ENCODE measurements around the gene CEP41.
A peak's percentile ranks its signal among the peaks of the same experiment; 100 is the strongest.

The CEP41 gene

GRCh38 chr7:130366564-130366963 lies 74.3 kb downstream of the CEP41 start:
- DNase-seq: no peak

DNA sequence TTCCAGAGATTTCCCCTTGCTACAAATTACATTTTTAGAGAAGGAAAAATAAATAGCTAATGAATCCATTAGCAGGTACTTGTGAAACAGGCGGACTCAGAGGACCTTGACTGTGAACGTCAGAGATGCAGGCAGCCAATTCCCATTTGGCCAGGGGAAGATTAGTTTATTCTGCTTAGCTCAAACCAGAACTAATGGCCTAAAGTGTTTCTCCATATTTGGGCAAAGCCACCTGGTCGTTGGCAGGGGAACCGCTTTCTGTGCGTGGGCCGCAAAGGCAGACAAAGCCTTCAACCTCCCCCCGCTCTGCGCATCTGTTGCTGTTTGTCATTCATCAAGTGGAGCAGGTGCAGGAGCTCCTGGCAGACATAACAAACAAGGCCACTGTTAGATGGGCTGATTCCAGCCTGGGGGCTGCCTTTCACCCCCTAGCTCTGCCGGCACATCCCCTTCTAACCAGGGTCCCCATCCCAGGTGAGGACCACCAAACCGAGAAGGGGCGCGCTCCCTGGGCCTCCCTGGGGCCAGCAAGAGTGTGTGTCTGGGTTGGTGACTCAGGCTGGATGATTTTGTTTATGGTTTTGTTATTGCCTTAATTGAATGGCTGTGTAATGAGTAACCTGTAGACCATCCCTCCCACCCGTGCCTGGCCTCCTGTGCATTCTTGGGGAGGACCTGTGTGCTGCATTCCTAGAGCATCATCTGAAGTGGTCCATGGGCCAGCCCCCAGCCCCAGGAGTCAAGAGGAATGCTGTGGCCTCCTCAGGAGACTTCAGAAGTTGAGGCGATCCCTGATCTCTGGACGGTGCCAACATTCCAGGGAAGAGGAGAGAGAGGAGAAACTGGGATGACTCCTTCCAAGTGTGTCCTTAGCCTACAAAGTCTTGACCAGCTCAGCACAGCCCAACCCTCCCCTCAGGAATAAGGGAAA lies 75.0 kb downstream of the CEP41 start:
- no peak for DNase-seq

GRCh38 chr7:130365088-130365487 lies 75.7 kb downstream of the CEP41 start:
- DNase-seq: no peak

GRCh38 chr7:130364451-130364850 lies 76.4 kb downstream of the CEP41 start:
- no peak for DNase-seq

DNA sequence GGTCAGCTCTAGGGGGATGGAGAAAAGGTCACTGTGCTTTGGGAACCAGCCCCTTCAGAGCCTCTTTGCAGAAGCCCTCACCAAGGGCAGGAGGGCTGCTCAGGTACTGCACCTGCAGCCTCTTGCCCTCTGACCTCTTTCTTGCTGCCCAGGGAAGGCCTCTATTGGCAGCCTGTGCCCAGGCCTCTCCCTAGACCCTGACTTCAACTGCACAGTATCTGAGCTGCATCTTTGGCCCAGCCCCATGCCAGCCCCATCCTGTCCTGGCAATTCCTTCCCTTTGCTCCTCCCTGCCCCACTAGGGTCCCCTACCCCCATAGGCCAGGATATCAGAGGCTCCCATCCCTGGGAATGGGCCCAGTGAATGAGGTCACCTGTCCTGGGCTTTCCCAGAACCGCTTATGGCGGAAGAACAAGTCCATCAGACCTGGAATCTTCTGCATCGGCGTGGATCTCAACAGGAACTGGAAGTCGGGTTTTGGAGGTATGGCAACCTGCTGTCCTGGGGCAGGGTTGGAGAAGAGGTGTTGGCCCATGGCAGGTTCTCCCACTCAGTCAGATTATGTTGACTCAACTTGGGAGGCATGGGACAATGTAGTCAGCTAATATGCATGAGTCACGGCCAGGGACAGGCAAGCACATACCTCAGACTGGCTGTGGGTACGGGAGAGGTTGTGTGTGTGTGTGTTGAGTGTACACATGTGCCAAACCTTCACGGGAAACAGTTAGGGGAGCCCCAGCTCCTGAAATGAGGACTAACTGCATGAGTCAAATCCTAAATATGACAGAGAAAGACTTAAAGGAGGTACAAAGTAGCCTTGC lies 77.6 kb downstream of the CEP41 start:
- DNase-seq: peak; percentile 71

DNA sequence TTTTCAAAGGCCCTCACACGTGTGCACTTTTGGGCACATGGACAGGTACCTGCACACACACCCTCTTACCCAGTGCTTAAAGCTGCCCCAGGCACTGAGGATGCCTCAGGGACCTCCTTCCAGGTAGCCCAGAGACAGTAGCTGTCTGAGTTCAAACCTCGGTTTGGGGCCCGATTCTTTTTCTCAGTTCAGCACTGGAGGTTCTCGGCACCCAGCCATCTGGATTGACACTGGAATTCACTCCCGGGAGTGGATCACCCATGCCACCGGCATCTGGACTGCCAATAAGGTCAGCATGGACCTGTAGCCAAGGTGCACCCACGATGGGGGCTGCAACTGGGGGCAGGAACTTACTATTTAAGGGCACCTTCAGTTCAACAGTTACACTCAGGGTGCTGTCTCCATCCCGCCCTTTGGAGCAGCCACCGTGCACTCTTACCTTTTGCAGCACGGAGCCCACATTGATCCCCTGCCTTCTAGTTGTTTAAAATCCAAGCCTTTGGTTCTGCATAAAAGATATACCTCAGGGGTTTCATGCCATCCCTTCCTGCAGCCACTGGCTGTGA lies 78.5 kb downstream of the CEP41 start:
- no peak for DNase-seq

DNA sequence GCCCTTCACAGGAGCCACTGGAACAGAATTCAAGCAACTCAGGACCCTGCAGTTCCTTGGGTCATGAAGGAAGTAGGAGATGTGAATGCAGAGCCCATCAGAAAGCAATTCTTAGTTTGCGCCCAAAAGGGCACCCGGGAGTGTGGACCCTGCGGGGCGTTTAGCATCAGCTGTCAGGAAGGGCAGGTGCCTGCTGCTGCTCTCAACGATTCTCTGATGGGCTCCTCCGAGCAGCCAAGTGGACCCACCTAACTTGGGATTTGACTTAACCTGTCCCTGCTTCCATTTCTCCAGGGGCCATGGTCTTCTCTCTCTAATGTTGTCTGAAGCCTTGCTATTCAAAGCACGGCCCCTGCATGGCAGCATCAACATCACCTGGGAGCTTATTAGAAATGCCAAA lies 79.1 kb downstream of the CEP41 start:
- DNase-seq: no peak

DNA sequence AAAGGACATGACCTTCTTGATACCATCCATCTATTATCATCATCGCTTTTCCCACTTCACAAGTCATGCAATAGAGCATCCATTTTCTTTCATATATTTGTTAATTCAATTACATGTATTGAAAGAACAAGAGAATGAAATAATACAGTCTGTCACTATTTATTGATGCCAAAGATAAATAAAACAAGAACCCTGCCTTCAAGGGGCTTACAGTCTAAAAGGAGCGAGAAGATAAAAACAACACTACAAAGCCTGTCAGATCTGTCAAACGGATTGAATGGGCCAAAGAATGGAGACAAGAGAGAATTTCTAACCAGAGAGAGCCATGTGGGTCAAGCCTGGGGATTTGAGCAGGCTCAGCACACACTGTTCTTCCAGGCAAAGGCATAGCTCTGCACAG lies 80.3 kb downstream of the CEP41 start:
- DNase-seq: no peak

GRCh38 chr7:130359276-130359857 lies 81.4 kb downstream of the CEP41 start:
- no peak for DNase-seq

- DNase-seq: no peak
Measured at GRCh38 chr7:130358471-130358870, 82.3 kb downstream of the CEP41 start.

DNA sequence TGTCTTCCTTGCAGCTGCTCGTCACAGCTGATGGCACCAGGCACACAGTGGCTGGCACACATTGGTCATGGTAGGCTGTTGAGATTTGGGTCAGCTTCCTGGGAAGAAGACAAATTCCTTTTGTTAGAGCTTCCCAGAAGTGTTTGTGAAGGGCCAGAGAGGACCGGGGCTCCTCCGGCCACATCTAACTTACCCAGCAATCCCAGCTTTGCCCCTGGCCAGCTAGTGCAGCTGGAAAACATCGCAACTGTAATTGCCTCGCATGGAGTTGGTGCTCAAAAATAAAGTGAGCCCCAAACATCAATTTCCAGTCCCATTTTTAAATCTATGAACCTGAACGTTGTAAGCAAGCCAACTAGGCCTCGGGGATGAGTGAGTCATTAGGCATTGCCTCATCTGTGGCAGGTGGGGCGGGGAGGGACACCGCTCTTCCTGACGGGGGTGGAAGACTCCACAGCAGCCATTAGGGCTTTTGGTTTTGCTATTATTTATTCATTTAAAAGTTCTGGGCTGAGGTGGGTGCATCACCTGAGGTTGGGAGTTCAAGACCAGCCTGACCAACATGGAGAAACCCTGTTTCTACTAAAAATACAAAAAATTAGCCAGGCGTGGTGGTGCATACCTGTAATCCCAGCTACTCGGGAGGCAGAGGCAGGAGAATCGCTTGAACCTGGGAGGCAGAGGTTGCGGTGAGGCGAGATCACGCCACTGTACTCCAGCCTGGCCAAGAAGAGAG lies 83.8 kb downstream of the CEP41 start:
- peak; percentile 10 for DNase-seq

GRCh38 chr7:130356121-130356875 lies 84.5 kb downstream of the CEP41 start:
- no peak for DNase-seq

DNA sequence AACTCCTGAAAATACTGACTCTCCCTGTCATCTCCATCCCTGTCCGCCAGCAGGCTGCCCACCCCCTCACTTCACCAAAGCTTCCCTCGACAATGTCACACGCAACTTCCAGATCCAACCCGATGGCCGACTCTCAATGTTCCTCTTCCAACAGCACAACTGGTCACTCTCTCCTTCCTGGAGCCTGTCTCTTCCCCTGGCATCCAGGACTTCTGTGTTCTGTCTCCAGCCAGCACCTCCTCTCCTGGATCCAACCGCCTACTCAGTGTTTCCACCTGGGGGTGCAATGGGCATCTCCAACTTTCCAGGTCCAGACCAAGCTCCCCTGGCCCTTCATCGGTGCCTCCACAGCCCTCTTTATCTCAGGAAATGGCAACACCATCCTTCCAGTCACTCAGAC lies 87.6 kb downstream of the CEP41 start:
- no peak for DNase-seq

DNA sequence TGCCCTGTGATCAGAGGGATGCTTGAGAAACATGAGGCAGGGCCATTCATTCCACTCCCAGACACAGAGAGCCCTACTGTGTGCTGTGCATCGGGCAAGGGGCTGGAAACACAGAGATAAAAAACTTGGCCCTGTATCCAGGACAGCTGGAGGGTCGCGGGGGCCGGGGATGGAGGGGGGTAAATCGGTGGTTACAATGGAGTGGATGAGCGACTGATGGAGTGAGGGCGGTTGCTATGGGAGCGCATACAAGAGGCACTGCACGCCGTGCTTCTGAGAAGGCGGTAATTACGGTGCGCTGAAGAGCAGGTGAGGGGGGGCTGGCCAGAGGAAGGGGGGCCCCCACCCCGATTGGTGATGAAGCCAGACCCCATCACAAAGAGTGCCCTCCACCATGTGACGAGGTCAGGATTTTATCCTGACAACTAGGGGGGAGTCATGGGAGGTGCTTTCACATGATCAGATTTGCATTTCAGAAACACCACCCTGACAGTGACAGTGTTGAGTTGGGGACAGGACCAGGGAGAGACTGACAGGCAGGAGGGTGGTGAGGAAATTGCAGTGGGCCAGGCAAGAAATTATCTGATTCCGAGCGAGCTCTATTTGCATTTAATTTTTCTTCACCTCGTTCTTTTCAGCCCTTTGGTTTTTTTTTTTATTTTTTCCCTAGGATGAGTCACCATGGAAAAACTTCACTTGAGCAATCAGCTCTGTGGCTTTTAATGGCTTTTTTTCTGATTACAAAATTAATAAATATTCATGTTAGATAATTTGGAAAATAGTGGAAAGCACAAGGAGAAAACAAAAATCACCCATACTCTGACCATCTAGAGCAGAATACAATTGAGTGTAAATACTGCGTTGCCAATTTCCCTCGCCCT lies 88.4 kb downstream of the CEP41 start:
- DNase-seq: no peak

GRCh38 chr7:130351791-130352090 lies 89.1 kb downstream of the CEP41 start:
- no peak for DNase-seq

DNA sequence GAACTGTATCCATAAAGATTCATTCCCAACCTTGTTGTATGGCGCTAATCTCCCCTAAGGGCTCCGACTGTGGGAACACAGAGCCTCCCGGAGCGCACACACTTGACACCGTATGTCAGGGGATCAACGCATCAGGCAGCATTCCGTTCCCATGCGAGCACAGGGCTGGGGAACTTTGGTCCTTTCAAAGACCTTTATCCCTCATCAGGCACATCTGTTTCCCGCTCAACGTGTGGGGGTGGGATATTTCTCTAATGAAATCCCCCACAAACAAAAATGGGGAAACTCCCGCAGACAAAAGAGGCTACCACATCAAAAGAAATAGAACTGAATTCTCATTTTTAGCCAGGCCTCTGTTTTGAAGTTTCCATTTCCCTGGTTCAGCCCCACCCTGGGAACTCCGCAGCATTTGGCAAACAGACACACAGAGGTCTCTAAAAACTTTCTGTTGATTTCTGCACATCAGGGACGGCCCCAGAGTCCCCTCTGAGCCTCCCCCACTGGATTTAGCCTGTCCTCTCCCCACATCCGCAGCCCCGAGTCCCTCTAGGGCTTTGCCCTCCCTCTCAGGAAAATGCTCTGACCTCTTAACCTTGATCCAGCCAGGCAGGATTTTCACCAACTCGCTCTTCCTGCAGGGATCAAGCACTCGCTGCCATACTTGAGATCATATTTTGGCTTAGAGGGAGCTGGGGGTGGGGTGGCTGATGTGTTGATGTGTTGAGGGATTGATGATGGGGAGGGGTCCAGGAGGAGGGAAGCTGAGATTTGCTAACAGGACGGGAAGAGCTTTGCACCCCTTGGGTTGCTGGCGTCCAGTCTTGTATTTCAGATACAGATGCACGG lies 89.6 kb downstream of the CEP41 start:
- DNase-seq: no peak

GRCh38 chr7:130349911-130350782 lies 90.7 kb downstream of the CEP41 start:
- DNase-seq: no peak

DNA sequence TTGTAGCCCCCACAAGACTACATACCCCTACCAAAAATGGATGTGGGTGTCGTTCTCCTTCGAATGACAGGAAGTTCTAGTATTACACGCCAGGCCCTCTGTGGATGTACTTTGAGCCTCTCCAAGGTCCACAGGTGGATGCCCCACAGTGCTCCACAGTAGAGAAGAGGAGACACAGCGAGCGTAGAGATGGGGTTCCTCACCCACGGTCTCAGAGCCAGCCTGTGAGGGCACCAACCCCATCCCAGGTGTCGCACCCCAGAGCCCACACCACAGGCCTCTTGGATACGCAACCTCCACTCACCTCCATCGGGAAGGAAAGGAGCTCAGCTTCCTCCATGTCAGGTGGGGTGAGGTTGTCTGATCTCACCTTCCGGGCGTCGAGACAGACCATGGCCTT lies 93.9 kb downstream of the CEP41 start:
- DNase-seq: no peak

Data from activated CD4-positive, alpha-beta T cell treated with anti-CD3 and anti-CD28 coated beads, Interleukin-2, Interleukin-6, amounts not matched to agents 100 ng/mL and 50 ng/mL, durations not matched to agents 16 hours and 8 hours (primary cell).